HepG2 (cell line): Measurements from ENCODE around the gene ARHGAP15. TPM values are rescaled to one million over a fixed set of nuclear protein-coding genes. Genes with fewer than 3 reads are reported as not detected.

Experiments used
- ATAC-seq: fragments of 200-7000 bp; cut with Tn5 transposase; 3 replicates; pipeline ENCODE4 v1.9.1; 2020; ENCODE audit warnings: mild to moderate bottlenecking, moderate library complexity
- Bru-seq: library from RNA; stranded (reverse); fragments of 400-500 nt; gene quantifications from one replicate; lab custom pipeline; 2021; lab: Mats Ljungman, UMichigan
- BruChase-seq, 2 experiments: library from RNA; stranded (reverse); fragments of 400-500 nt; gene quantifications; one replicate each; lab custom pipeline; 2021; lab: Mats Ljungman, UMichigan
- BruUV-seq: library from RNA; stranded (reverse); fragments of 400-500 nt; replicated peaks from 2 replicates; lab custom pipeline; 2021; lab: Mats Ljungman, UMichigan
- CTCF ChIA-PET: fragments of 300-600 bp; formaldehyde crosslinking; extraction: SDS; loops from one replicate; lab custom pipeline; 2021; ENCODE audit warnings: low total read pairs, inconsistent platforms, low intra/inter-chr PET ratio; lab: Yijun Ruan, JAX
- POLR2A ChIA-PET: fragments of 350-600 bp; sonication (Branson Sonifier 250); formaldehyde crosslinking; loops from one replicate; lab custom pipeline; 2020; ENCODE audit warnings: antibody characterized with exemption, inconsistent platforms; lab: Yijun Ruan, JAX
- DNase-seq: peaks from one replicate; pipeline ENCODE4 v3.0.0-alpha.2; 2015; ENCODE audit warnings: low spot score
- FAIRE-seq: peaks from 3 replicates; lab custom pipeline; 2011; peaks lifted over from hg19 to GRCh38; lab: Jason Lieb, UNC
- H2AFZ ChIP-seq: one replicate; pipeline ENCODE4 v1.6.1; 2011; ENCODE audit warnings: low read length, inconsistent platforms
- H3K27ac ChIP-seq: fragments of 300-600 bp; 3 replicates; pipeline ENCODE4 v1.8.0; 2011; ENCODE audit warnings: mixed run types, mild to moderate bottlenecking, mixed read lengths, low read length, inconsistent platforms; ENCODE audit not compliant: insufficient read depth; ENCODE audit errors: extremely low read length
- H3K27me3 ChIP-seq, 2 experiments: fragments of 200-600 bp in 1 of 2; 2 replicates in 1 of 2; 3 replicates in 1 of 2; pipeline versions ENCODE4 v1.6.0 to v1.8.0; 2011; ENCODE audit warnings: low read length in 2 of 2, mild to moderate bottlenecking in 2 of 2, moderate library complexity in 2 of 2, inconsistent platforms in 1 of 2; ENCODE audit not compliant: insufficient read depth in 2 of 2, control insufficient read depth in 1 of 2
- H3K36me3 ChIP-seq, 2 experiments: fragments of 200-600 bp in 1 of 2; replicated peaks in 1 of 2; 2 replicates in 1 of 2; 3 replicates in 1 of 2; pipeline versions ENCODE4 v1.5.1 to v1.8.0; 2011; ENCODE audit warnings: low read length in 2 of 2, inconsistent platforms in 1 of 2; ENCODE audit not compliant: insufficient read depth in 2 of 2, control insufficient read depth in 1 of 2
- H3K4me1 ChIP-seq: 2 replicates; pipeline ENCODE4 v1.5.1; 2012; ENCODE audit warnings: low read length, inconsistent platforms; ENCODE audit not compliant: insufficient read depth
- H3K4me2 ChIP-seq: 2 replicates; pipeline ENCODE4 v1.6.0; 2011; ENCODE audit warnings: low read depth, low read length, inconsistent platforms
- H3K4me3 ChIP-seq, 3 experiments: fragments of 200-600 bp in 1 of 3; sonication (generic), shearing (Covaris generic) in 1 of 3; replicated peaks in 1 of 3; 2 replicates each; pipeline ENCODE4 v1.5.1; 2011 to 2016; ENCODE audit warnings: low read length in 3 of 3, inconsistent platforms in 2 of 3, low read depth in 2 of 3, mild to moderate bottlenecking in 2 of 3, control low read depth in 1 of 3, mixed read lengths in 1 of 3; ENCODE audit not compliant: insufficient read depth in 1 of 3
- H3K79me2 ChIP-seq: one replicate; pipeline ENCODE4 v1.6.1; 2011; ENCODE audit warnings: low read length, inconsistent platforms; ENCODE audit not compliant: insufficient read depth
- H3K9ac ChIP-seq: 2 replicates; pipeline ENCODE4 v1.6.0; 2011; ENCODE audit warnings: mild to moderate bottlenecking, low read depth, low read length, inconsistent platforms; ENCODE audit not compliant: insufficient read depth
- H3K9me3 ChIP-seq: 2 replicates; pipeline ENCODE4 v1.5.1; 2012; ENCODE audit warnings: mild to moderate bottlenecking, low read length
- H4K20me1 ChIP-seq: 2 replicates; pipeline ENCODE4 v1.6.0; 2011; ENCODE audit warnings: inconsistent platforms, mild to moderate bottlenecking, low read length, moderate library complexity; ENCODE audit not compliant: insufficient read depth
- HNF1A ChIP-seq, 2 experiments: sonication (generic) in 1 of 2; formaldehyde crosslinking in 1 of 2; IDR thresholded peaks; 2 replicates each; pipeline versions ENCODE4 v1.4.0 to v1.6.1; 2016 to 2020; ENCODE audit warnings: borderline replicate concordance in 1 of 2, low read depth in 1 of 2, mild to moderate bottlenecking in 1 of 2, missing genetic modification reagents in 1 of 2
- MLLT10 ChIP-seq: sonication (generic); formaldehyde crosslinking; IDR thresholded peaks from 2 replicates; pipeline ENCODE4 v1.4.0; 2020; ENCODE audit warnings: missing genetic modification reagents
- NR1H2 ChIP-seq: sonication (generic); formaldehyde crosslinking; IDR thresholded peaks from 2 replicates; pipeline ENCODE4 v1.8.1; 2022; ENCODE audit warnings: low read depth, missing genetic modification reagents, borderline replicate concordance
- PLRG1 ChIP-seq: fragments of 450-650 bp; conservative IDR thresholded peaks from 2 replicates; pipeline ENCODE4 v1.6.1; 2016
- SNRNP70 ChIP-seq: fragments of 200-400 bp; formaldehyde crosslinking; IDR thresholded peaks from 2 replicates; pipeline ENCODE4 v1.6.1; 2017; ENCODE audit warnings: mild to moderate bottlenecking, low read depth, low read length, moderate library complexity
- TOPORS ChIP-seq: sonication (generic); formaldehyde crosslinking; IDR thresholded peaks from 2 replicates; pipeline ENCODE4 v1.8.0; 2023; ENCODE audit warnings: mild to moderate bottlenecking, missing genetic modification reagents
- ZNF235 ChIP-seq: sonication (generic); formaldehyde crosslinking; IDR thresholded peaks from 2 replicates; pipeline ENCODE4 v1.8.1; 2023; ENCODE audit warnings: mild to moderate bottlenecking, missing genetic modification reagents, borderline replicate concordance
- ZNF335 ChIP-seq: sonication (generic); formaldehyde crosslinking; IDR thresholded peaks from 2 replicates; pipeline ENCODE4 v1.4.0; 2020; ENCODE audit warnings: missing genetic modification reagents
- ZNF432 ChIP-seq: sonication (generic); formaldehyde crosslinking; IDR thresholded peaks from 2 replicates; pipeline ENCODE4 v1.5.0; 2020; ENCODE audit warnings: missing genetic modification reagents, mild to moderate bottlenecking, borderline replicate concordance
- ZNF598 ChIP-seq: sonication (generic); formaldehyde crosslinking; IDR thresholded peaks from 2 replicates; pipeline ENCODE4 v1.5.1; 2020; ENCODE audit warnings: mild to moderate bottlenecking, missing genetic modification reagents, borderline replicate concordance
- ZNF770 ChIP-seq: sonication (generic); formaldehyde crosslinking; IDR thresholded peaks from 2 replicates; pipeline ENCODE4 v1.5.0; 2020; ENCODE audit warnings: mild to moderate bottlenecking, missing genetic modification reagents
- ZNF782 ChIP-seq: sonication (generic); formaldehyde crosslinking; IDR thresholded peaks from 2 replicates; pipeline ENCODE4 v1.4.0; 2020; ENCODE audit warnings: missing genetic modification reagents, mild to moderate bottlenecking, borderline replicate concordance
- WGBS: methylation state at CpG from one replicate; pipeline ENCODE4 v1.1.6; 2017; ENCODE audit warnings: low lambda C conversion rate; 5-methylcytosine and 5-hydroxymethylcytosine counted together
- in situ Hi-C: cut with HindIII; loops from 2 replicates; pipeline ENCODE4 v1.10.0; 2017; ENCODE audit warnings: low pct_unique_long_range_greater_than_20kb; ENCODE audit not compliant: extremely low pct_ligation_motif_present
- intact Hi-C: fragments of 100-400 bp; cut with micrococcal nuclease; formaldehyde crosslinking; loops from one replicate; pipeline ENCODE4 v1.10.0; 2022; ENCODE audit not compliant: unreplicated experiment
- long read RNA-seq, 2 experiments: library from RNA in 1 of 2; library from polyadenylated mRNA in 1 of 2; stranded (forward) in 1 of 2; unstranded in 1 of 2; transcript quantifications; one replicate each; pipeline ENCODE4 v2.0.0, GENCODE V29; 2019 to 2022
- polyA minus RNA-seq, 3 experiments: library from RNA; depleted of rRNA, polyadenylated mRNA; stranded (reverse); fragments of >200 nt; gene quantifications; 2 replicates each; pipeline ENCODE4 v1.2.3, GENCODE V29; 2011; ENCODE audit warnings: low replicate concordance in 1 of 3
- polyA plus RNA-seq, 8 experiments: library from polyadenylated mRNA; depleted of rRNA in 3 of 8; stranded (reverse) in 7 of 8; unstranded in 1 of 8; fragments of >200 nt; fragmentation: Illumina TruSeq in 4 of 8; extraction: Trizol in 4 of 8; gene quantifications; 2 replicates each; pipeline versions ENCODE4 v1.2.1 to v1.2.3, GENCODE V29; 2011 to 2016; ENCODE audit warnings: low read depth in 4 of 8, missing spikeins in 1 of 8, mixed read lengths in 1 of 8; ENCODE audit not compliant: insufficient read depth in 1 of 8
- total RNA-seq, 5 experiments: library from RNA; depleted of rRNA; stranded (reverse); fragments of >200 nt; fragmentation: Illumina TruSeq; extraction: Trizol; gene quantifications; 2 replicates each; pipeline ENCODE4 v1.2.3, GENCODE V29; 2016; ENCODE audit warnings: low read depth in 1 of 5

The ARHGAP15 gene
- total RNA-seq (2016; rRNA removed; fragmentation: Illumina TruSeq; extraction: Trizol) (not detected in 2 replicates), polyA plus RNA-seq (2011; rRNA removed) (0.04 TPM in 1 of 2 replicates, not detected in the other), polyA minus RNA-seq (2011; rRNA and poly(A)+ RNA removed; ENCODE audit: low replicate concordance) (0.80 TPM in 1 of 2 replicates, not detected in the other), Bru-seq, nascent RNA (percentile 13 among the genes with signal in this experiment), BruChase-seq, experiment 1, labeled RNA remaining after a 6-hour chase (percentile 10 among the genes with signal in this experiment), BruChase-seq, experiment 2, labeled RNA remaining after a 2-hour chase (percentile 16 among the genes with signal in this experiment)
- total RNA-seq (2016; cell fraction: cytosol; rRNA removed; fragmentation: Illumina TruSeq; extraction: Trizol; ENCODE audit: low read depth), result 0.79 TPM in 1 of 2 replicates, not detected in the other
- not detected in 2 replicates for total RNA-seq (2016; cell fraction: insoluble cytoplasmic fraction; rRNA removed; fragmentation: Illumina TruSeq; extraction: Trizol)
- not detected in 2 replicates for total RNA-seq (2016; cell fraction: membrane; rRNA removed; fragmentation: Illumina TruSeq; extraction: Trizol)
- total RNA-seq (2016; cell fraction: nucleus; rRNA removed; fragmentation: Illumina TruSeq; extraction: Trizol), result not detected in 2 replicates
- polyA plus RNA-seq (2011; cell fraction: cytosol; rRNA removed), result not detected in 2 replicates
- not detected in 2 replicates for polyA plus RNA-seq (2011; cell fraction: nucleus; rRNA removed)
- polyA plus RNA-seq (2012), result not detected in 2 replicates
- polyA plus RNA-seq (2016; cell fraction: cytosol; fragmentation: Illumina TruSeq; extraction: Trizol; ENCODE audit: low read depth), result not detected in 2 replicates
- polyA plus RNA-seq (2016; cell fraction: insoluble cytoplasmic fraction; fragmentation: Illumina TruSeq; extraction: Trizol; ENCODE audit: low read depth), result not detected in 2 replicates
- polyA plus RNA-seq (2016; cell fraction: membrane; fragmentation: Illumina TruSeq; extraction: Trizol; ENCODE audit: low read depth), result not detected in 2 replicates
- not detected in 2 replicates for polyA plus RNA-seq (2016; cell fraction: nucleus; fragmentation: Illumina TruSeq; extraction: Trizol; ENCODE audit: insufficient read depth, low read depth)
- not detected in 2 replicates for polyA minus RNA-seq (2011; cell fraction: cytosol; rRNA and poly(A)+ RNA removed)
- 0.77 and 2.1 TPM in 2 replicates for polyA minus RNA-seq (2011; cell fraction: nucleus; rRNA and poly(A)+ RNA removed)
- long read RNA-seq, experiment 1, result 0 reads
- long read RNA-seq, experiment 2, result 0 reads

GRCh38 chr2:143128681-143129580, at the start of gene ARHGAP15:
TSS of gene ARHGAP15 (plus strand) at chr2:143129419.
- Histone ChIP-seq H3K36me3 (no peaks in the 10 kb centered on the region), H3K9me3 (no peaks in the 10 kb centered on the region), H3K27me3 (no peaks in the 10 kb centered on the region), H3K27ac (no peak within 1 kb of the TSS), H3K4me1 (peaks cover 9% of the 10 kb centered on the region; the same call in 1 of the 2 replicates), H2AFZ (no peak within 1 kb of the TSS), H3K79me2 (no peaks in the 10 kb centered on the region), H3K4me2 (no peak within 1 kb of the TSS), H3K9ac (no peak within 1 kb of the TSS), H4K20me1 (no peaks in the 10 kb centered on the region), H3K4me3 (no peak within 1 kb of the TSS)
- ATAC-seq, result no peak
- WGBS, result 29% methylated on average over 12 of the region's 13 CpGs
- no peak for FAIRE-seq
- intact Hi-C loops, result no loop called here
- in situ Hi-C loops, result no loop called here
- no TSS peak for BruUV-seq
- DNase-seq, result no peak
- ChIA-PET CTCF (no interaction called here), POLR2A (no interaction called here)
- TF ChIP-seq TOPORS (CRISPR knock-in tag), result no peak
- no peak for TF ChIP-seq HNF1A (IDR thresholded peaks at IDR 0.05; ENCODE audit: low read depth)
- TF ChIP-seq HNF1A (CRISPR knock-in tag; IDR thresholded peaks at IDR 0.05; ENCODE audit: borderline replicate concordance), result no peak
- no peak for TF ChIP-seq MLLT10 (CRISPR knock-in tag)
- no peak for TF ChIP-seq ZNF782 (CRISPR knock-in tag)
- no peak for TF ChIP-seq ZNF770 (CRISPR knock-in tag)
- no peak for TF ChIP-seq ZNF432 (CRISPR knock-in tag)
- no peak for TF ChIP-seq ZNF335
- no peak for TF ChIP-seq SNRNP70
- no peak for TF ChIP-seq NR1H2
- no peak for TF ChIP-seq ZNF598 (CRISPR knock-in tag)
- TF ChIP-seq ZNF235 (CRISPR knock-in tag), result no peak
- TF ChIP-seq PLRG1, result no peak
